Trophoblast cell (in vitro differentiated cells and primary cell): ENCODE measurements around the gene FGF10. TPM values are rescaled to one million over a fixed set of nuclear protein-coding genes. Genes with fewer than 3 reads are reported as not detected.

Experiments
- DNase-seq, 2 donors: peaks; one replicate each; pipeline ENCODE4 v3.0.0-alpha.2; 2016
- H2AFZ ChIP-seq: 2 replicates; pipeline ENCODE4 v1.6.1; 2013; ENCODE audit warnings: low read length, moderate library complexity, mild to moderate bottlenecking; ENCODE audit not compliant: insufficient read depth, poor library complexity
- H2AK5ac ChIP-seq: 2 replicates; pipeline ENCODE4 v1.6.1; 2013; ENCODE audit warnings: mild to moderate bottlenecking, low read length
- H2BK120ac ChIP-seq: 2 replicates; pipeline ENCODE4 v1.6.1; 2013; ENCODE audit warnings: low read length, mild to moderate bottlenecking, moderate library complexity; ENCODE audit not compliant: insufficient read depth, poor library complexity
- H2BK12ac ChIP-seq: 2 replicates; pipeline ENCODE4 v1.6.1; 2013; ENCODE audit warnings: mild to moderate bottlenecking, low read length, moderate library complexity
- H2BK5ac ChIP-seq: 2 replicates; pipeline ENCODE4 v1.6.1; 2013; ENCODE audit warnings: low read length, low read depth, moderate library complexity, mild to moderate bottlenecking; ENCODE audit not compliant: poor library complexity
- H3K14ac ChIP-seq: 2 replicates; pipeline ENCODE4 v1.6.1; 2013; ENCODE audit warnings: mild to moderate bottlenecking, low read length
- H3K18ac ChIP-seq: 2 replicates; pipeline ENCODE4 v1.6.1; 2013; ENCODE audit warnings: mild to moderate bottlenecking, low read length
- H3K23ac ChIP-seq: 2 replicates; pipeline ENCODE4 v1.6.1; 2013; ENCODE audit warnings: low read length
- H3K27ac ChIP-seq: 2 replicates; pipeline ENCODE4 v1.5.1; 2013; ENCODE audit warnings: low read depth, mild to moderate bottlenecking, inconsistent platforms, low read length, moderate library complexity
- H3K27me3 ChIP-seq: 2 replicates; pipeline ENCODE4 v1.6.1; 2013; ENCODE audit warnings: inconsistent platforms, mild to moderate bottlenecking, low read length, moderate library complexity; ENCODE audit not compliant: insufficient read depth
- H3K36me3 ChIP-seq, 2 experiments: 1 replicate in 1 of 2; 2 replicates in 1 of 2; pipeline ENCODE4 v1.6.1; 2013; ENCODE audit warnings: low read length in 2 of 2, mild to moderate bottlenecking in 2 of 2, moderate library complexity in 1 of 2; ENCODE audit not compliant: insufficient read depth in 2 of 2, control insufficient read depth in 1 of 2
- H3K4ac ChIP-seq: 2 replicates; pipeline ENCODE4 v1.6.1; 2013; ENCODE audit warnings: low read depth, mild to moderate bottlenecking, low read length, moderate library complexity
- H3K4me1 ChIP-seq, 2 experiments: 1 replicate in 1 of 2; 2 replicates in 1 of 2; pipeline ENCODE4 v1.6.1; 2013; ENCODE audit warnings: low read length in 2 of 2, mild to moderate bottlenecking in 2 of 2, moderate library complexity in 1 of 2; ENCODE audit not compliant: insufficient read depth in 2 of 2, control insufficient read depth in 1 of 2
- H3K4me2 ChIP-seq: 2 replicates; pipeline ENCODE4 v1.6.1; 2013; ENCODE audit warnings: inconsistent platforms, mild to moderate bottlenecking, low read length, moderate library complexity
- H3K4me3 ChIP-seq: 2 replicates; pipeline ENCODE4 v1.5.1; 2013; ENCODE audit warnings: mild to moderate bottlenecking, low read depth, low read length, inconsistent platforms
- H3K79me1 ChIP-seq: one replicate; pipeline ENCODE4 v1.6.1; 2013; ENCODE audit warnings: low read length
- H3K79me2 ChIP-seq: 2 replicates; pipeline ENCODE4 v1.6.1; 2013; ENCODE audit warnings: low read length, mild to moderate bottlenecking; ENCODE audit not compliant: control insufficient read depth, insufficient read depth, poor library complexity
- H3K9ac ChIP-seq: 2 replicates; pipeline ENCODE4 v1.6.1; 2013; ENCODE audit warnings: mild to moderate bottlenecking, low read length
- H3K9me3 ChIP-seq: 2 replicates; pipeline ENCODE4 v1.6.1; 2013; ENCODE audit warnings: low read depth, mild to moderate bottlenecking, control low read depth, inconsistent platforms, low read length; ENCODE audit not compliant: insufficient read depth
- H4K12ac ChIP-seq: 2 replicates; pipeline ENCODE4 v1.6.1; 2013; ENCODE audit warnings: low read depth, mild to moderate bottlenecking, low read length, moderate library complexity
- H4K8ac ChIP-seq: 2 replicates; pipeline ENCODE4 v1.6.1; 2013; ENCODE audit warnings: low read depth, mild to moderate bottlenecking, low read length, moderate library complexity
- H4K91ac ChIP-seq: one replicate; pipeline ENCODE4 v1.6.1; 2013; ENCODE audit warnings: low read depth, mild to moderate bottlenecking, low read length, moderate library complexity
- WGBS: extraction: QIAGEN DNeasy Blood & Tissue Kit; methylation state at CpG from one replicate; pipeline ENCODE4 v1.1.7; 2013; ENCODE audit warnings: missing lambda C conversion rate; ENCODE audit not compliant: insufficient read length, insufficient coverage; ENCODE audit errors: extremely low coverage; 5-methylcytosine and 5-hydroxymethylcytosine counted together
- polyA plus RNA-seq: library from polyadenylated mRNA; stranded (reverse); fragments of 200-250 nt; gene quantifications from 2 replicates; pipeline ENCODE4 v1.2.3, GENCODE V29; 2013

FGF10 gene
- 0.19 TPM in 2 replicates for polyA plus RNA-seq

- H3K4me1 ChIP-seq = peaks cover 5 to 13% of the 10 kb centered on the region in 2 experiments
- no peak within 1 kb of the TSS for H3K4ac ChIP-seq
- H2BK12ac ChIP-seq = no peak within 1 kb of the TSS
- WGBS = no CpG with 5 or more reads among the region's 35 CpGs
- H3K4me2 ChIP-seq = peak within 1 kb of the TSS; percentile 76
- H3K23ac ChIP-seq = no peak within 1 kb of the TSS
- no peaks in the 10 kb centered on the region for H3K79me1 ChIP-seq
- H3K27me3 ChIP-seq = peaks cover 20% of the 10 kb centered on the region
- H4K12ac ChIP-seq = no peak within 1 kb of the TSS
- H2AFZ ChIP-seq = no peak within 1 kb of the TSS
- H3K18ac ChIP-seq = no peak within 1 kb of the TSS
- H3K4me3 ChIP-seq = peak within 1 kb of the TSS; percentile 61
- H3K9ac ChIP-seq = no peak within 1 kb of the TSS
- DNase-seq = no peak
- H2BK5ac ChIP-seq = no peak within 1 kb of the TSS
- H4K91ac ChIP-seq = no peak within 1 kb of the TSS
- no peak within 1 kb of the TSS for H3K14ac ChIP-seq
- no peak within 1 kb of the TSS for H3K27ac ChIP-seq
- H3K9me3 ChIP-seq = no peaks in the 10 kb centered on the region
- H3K79me2 ChIP-seq = no peaks in the 10 kb centered on the region
- no peak within 1 kb of the TSS for H2AK5ac ChIP-seq
- H4K8ac ChIP-seq = no peak within 1 kb of the TSS
- H2BK120ac ChIP-seq = no peak within 1 kb of the TSS
- no peaks in the 10 kb centered on the region for H3K36me3 ChIP-seq
Measured at GRCh38 chr5:44389090-44389822, at the start of gene FGF10. Gene FGF10, minus strand, starts transcription at chr5:44389420. Its CDS starts 738 bp downstream, at chr5:44388682.

GRCh38 chr5:44426944-44427343 is 37.7 kb upstream of the FGF10 start:
- no peak overlapping the region for H3K18ac ChIP-seq
- H2BK120ac ChIP-seq = no peak overlapping the region
- H2AFZ ChIP-seq = no peak overlapping the region
- H2AK5ac ChIP-seq = no peak overlapping the region
- H3K27me3 ChIP-seq = no peaks in the 10 kb centered on the region
- no peak overlapping the region for H4K91ac ChIP-seq
- no peak overlapping the region for H3K9ac ChIP-seq
- no peaks in the 10 kb centered on the region for H3K36me3 ChIP-seq
- no peak overlapping the region for H3K4ac ChIP-seq
- no peak overlapping the region for H3K4me3 ChIP-seq
- H4K12ac ChIP-seq = no peak overlapping the region
- no peaks in the 10 kb centered on the region for H3K4me1 ChIP-seq
- H3K79me1 ChIP-seq = no peaks in the 10 kb centered on the region
- no peaks in the 10 kb centered on the region for H3K79me2 ChIP-seq
- H3K27ac ChIP-seq = no peak overlapping the region
- no peak overlapping the region for H3K14ac ChIP-seq
- no peak for DNase-seq
- H2BK12ac ChIP-seq = no peak overlapping the region
- H3K4me2 ChIP-seq = no peak overlapping the region
- H2BK5ac ChIP-seq = no peak overlapping the region
- no peak overlapping the region for H3K23ac ChIP-seq
- no peak overlapping the region for H4K8ac ChIP-seq
- WGBS = no CpG with 5 or more reads among the region's 1 CpG
- H3K9me3 ChIP-seq = no peaks in the 10 kb centered on the region

DNA sequence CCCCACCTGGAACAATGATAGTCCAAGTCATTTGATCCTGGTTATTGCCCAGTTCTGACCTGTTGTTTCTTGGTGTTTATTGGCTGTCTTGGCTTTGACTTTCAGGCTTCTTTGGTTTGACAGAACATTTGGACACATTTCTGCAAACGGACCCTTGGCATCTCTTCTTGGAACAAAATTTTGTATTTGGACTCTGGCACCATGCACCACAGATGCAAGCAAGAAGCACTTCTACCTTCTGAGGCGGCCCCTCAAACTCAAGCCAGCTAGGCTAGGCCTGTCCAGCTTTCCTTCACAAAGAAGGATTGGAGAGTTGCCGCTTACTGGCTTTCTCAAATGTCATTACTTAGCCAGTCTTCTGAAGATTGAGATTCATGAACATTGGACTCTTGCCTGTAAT is 23.1 kb upstream of the FGF10 start:
- Histone ChIP-seq H3K27ac (no peak overlapping the region), H2BK12ac (no peak overlapping the region), H3K36me3 (no peaks in the 10 kb centered on the region), H2AK5ac (no peak overlapping the region), H3K23ac (no peak overlapping the region), H3K79me2 (no peaks in the 10 kb centered on the region), H3K27me3 (no peaks in the 10 kb centered on the region), H4K91ac (no peak overlapping the region), H2BK120ac (no peak overlapping the region), H3K18ac (no peak overlapping the region), H2AFZ (no peak overlapping the region), H2BK5ac (no peak overlapping the region), H3K14ac (no peak overlapping the region), H3K4me3 (no peak overlapping the region), H3K4me1 (no peaks in the 10 kb centered on the region), H4K8ac (no peak overlapping the region), H3K9ac (no peak overlapping the region), H3K4me2 (no peak overlapping the region), H4K12ac (no peak overlapping the region), H3K4ac (no peak overlapping the region), H3K79me1 (no peaks in the 10 kb centered on the region), H3K9me3 (no peaks in the 10 kb centered on the region)
- no CpG with 5 or more reads among the region's 3 CpGs for WGBS
- no peak for DNase-seq

GRCh38 chr5:44402084-44402483 is 12.9 kb upstream of the FGF10 start:
- no peaks in the 10 kb centered on the region for H3K4me1 ChIP-seq
- H3K4me3 ChIP-seq = no peak overlapping the region
- WGBS = no CpG with 5 or more reads among the region's 2 CpGs

More at GRCh38 chr5:44402084-44402483, 12.9 kb upstream of the FGF10 start:
- Histone ChIP-seq H4K12ac (no peak overlapping the region), H3K36me3 (no peaks in the 10 kb centered on the region), H3K14ac (no peak overlapping the region), H3K27me3 (no peaks in the 10 kb centered on the region), H3K9ac (no peak overlapping the region), H2BK5ac (no peak overlapping the region), H3K23ac (no peak overlapping the region), H2AFZ (no peak overlapping the region), H4K91ac (no peak overlapping the region), H3K4ac (no peak overlapping the region), H2AK5ac (no peak overlapping the region), H3K18ac (no peak overlapping the region), H3K4me2 (no peak overlapping the region), H2BK12ac (no peak overlapping the region), H3K9me3 (no peaks in the 10 kb centered on the region), H3K27ac (no peak overlapping the region), H2BK120ac (no peak overlapping the region), H3K79me1 (no peaks in the 10 kb centered on the region), H3K79me2 (no peaks in the 10 kb centered on the region), H4K8ac (no peak overlapping the region)
- DNase-seq = no peak
